ENCODE results near the gene BNIPL. TPM values are rescaled to one million over a fixed set of nuclear protein-coding genes. Genes with fewer than 3 reads are reported as not detected.

Gene BNIPL
- total and polyA plus RNA-seq, 2 of the 8 experiments (the other 6 are each of a cell fraction or from before 2014, with no cell fraction given) = 2.4 to 3.3 TPM

DNA sequence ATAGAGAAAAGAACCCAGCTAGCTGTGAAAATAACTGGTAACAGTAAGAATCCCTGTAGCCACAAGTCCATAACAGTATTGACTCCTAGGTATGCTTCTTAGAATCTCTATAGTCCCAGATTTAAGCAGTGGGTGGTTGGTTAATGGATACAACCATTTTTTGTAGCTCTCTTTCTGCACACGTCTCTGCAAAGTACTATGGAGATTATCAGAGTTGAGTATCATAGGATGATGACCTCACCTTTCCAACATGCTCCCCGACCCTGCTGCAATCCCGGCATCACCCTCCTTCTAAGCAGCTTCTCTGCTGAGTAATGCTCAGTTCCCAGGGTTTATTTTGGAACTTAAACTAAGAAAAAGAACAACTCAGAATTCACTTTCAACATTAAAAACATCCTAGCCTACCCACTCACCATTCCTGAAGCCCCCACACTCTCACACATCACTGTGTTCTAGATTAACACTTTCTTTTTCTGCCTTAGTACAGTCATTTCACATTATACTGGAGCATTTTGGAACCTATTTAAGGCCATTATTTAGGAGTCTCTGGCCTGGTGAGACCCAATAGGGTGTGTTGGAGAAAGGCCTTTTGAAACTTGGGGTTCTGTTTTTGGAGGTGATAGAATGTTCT, 26.5 kb downstream of the BNIPL start:
- Histone ChIP-seq H2BK12ac (ENCODE audit: low read depth, low read length) (no peak overlapping the region), H3K9me3 (ENCODE audit: insufficient read depth in 2 of 2, low read depth in 1 of 2, low read length in 1 of 2) (no peaks in the 10 kb centered on the region), H3K4ac (replicated peaks; ENCODE audit: insufficient read length, low read depth, low read length) (no peak overlapping the region), H3K18ac (ENCODE audit: extremely low read depth, low read length) (no peak overlapping the region), H3K4me2 (ENCODE audit: insufficient read depth in 1 of 2, low read depth in 2 of 2, low read length in 2 of 2) (no peak overlapping the region), H3K23ac (ENCODE audit: insufficient read length) (no peak overlapping the region), H2AK5ac (ENCODE audit: low read depth, low read length) (no peak overlapping the region), H3K14ac (ENCODE audit: insufficient read length) (no peak overlapping the region), H4K20me1 (replicated peaks in 1 of 2; ENCODE audit: control insufficient read depth in 1 of 2, insufficient read depth in 2 of 2, low read length in 2 of 2) (peaks cover 0 to 4% of the 10 kb centered on the region in 2 experiments), H2BK5ac (ENCODE audit: low read depth, low read length) (no peak overlapping the region), H3K79me1 (ENCODE audit: low read depth, low read length) (peaks cover 1% of the 10 kb centered on the region), H3K4me3 (ENCODE audit: extremely low read depth in 1 of 4, insufficient read depth in 2 of 4, low read depth in 3 of 4, low read length in 4 of 4) (no peak overlapping the region), H3K4me1 (replicated peaks in 1 of 4; ENCODE audit: control insufficient read depth in 3 of 4, insufficient read depth in 4 of 4, low read length in 3 of 4) (peaks cover 2 to 11% (median 5%) of the 10 kb centered on the region in 4 experiments; a peak in 6 of 7 replicates), H2BK120ac (replicated peaks; ENCODE audit: low read depth, low read length) (no peak overlapping the region), H3K27ac (ENCODE audit: low read depth, low read length) (no peak overlapping the region), H3K9ac (replicated peaks in 1 of 4; ENCODE audit: extremely low read depth in 1 of 4, low read depth in 3 of 4, low read length in 3 of 4) (no peak overlapping the region), H4K91ac (replicated peaks; ENCODE audit: insufficient read length, low read length) (no peak overlapping the region), H2BK20ac (ENCODE audit: low read length) (no peak overlapping the region), H3K79me2 (ENCODE audit: control insufficient read depth in 1 of 2, insufficient read depth in 2 of 2, low read length in 2 of 2) (peaks cover 5 to 66% of the 10 kb centered on the region in 2 experiments), H4K5ac (ENCODE audit: insufficient read length, low read depth, low read length) (no peak overlapping the region), H2AFZ (ENCODE audit: low read length) (no peak overlapping the region), H3K36me3 (ENCODE audit: control insufficient read depth in 2 of 4, insufficient read depth in 4 of 4, low read length in 3 of 4) (peaks cover 0 to 8% (median 0%) of the 10 kb centered on the region in 4 experiments; a peak in 4 of 8 replicates), H4K8ac (ENCODE audit: extremely low read depth, insufficient read depth, low read length) (no peak overlapping the region), H3K27me3 (replicated peaks in 1 of 4; ENCODE audit: control insufficient read depth in 3 of 4, extremely low read depth in 1 of 4, insufficient read depth in 3 of 4, low read length in 3 of 4) (no peaks in the 10 kb centered on the region), H3K56ac (replicated peaks; ENCODE audit: insufficient read length, low read depth, low read length) (no peak overlapping the region), H3K23me2 (ENCODE audit: low read depth, low read length) (peaks cover 13% of the 10 kb centered on the region; the same call in 1 of the 2 replicates), H2BK15ac (ENCODE audit: low read length) (no peak overlapping the region)
- POLR2A ChIA-PET (ENCODE audit: partially characterized antibody) = interaction anchor here (5.8 to 9.1 kb wide), 2 partner anchors 8 to 15 kb away, joined by 47 to 107 read pairs; partner anchors contain the start of genes C1orf56 and GABPB2
- WGBS, 2 experiments (ENCODE audit: extremely low coverage in 1 of 2, insufficient coverage in 1 of 2, insufficient read length in 1 of 2, insufficient replicate concordance in 2 of 2, low coverage in 1 of 2, low lambda C conversion rate in 2 of 2, missing lambda C conversion rate in 1 of 2) = 94% methylated on average over 3 of the region's 3 CpGs; no CpG with 5 or more reads in 1 of the 2 experiments
- CTCF ChIA-PET (ENCODE audit: partially characterized antibody) = interaction anchor here (0.6 to 7.3 kb wide), 8 partner anchors 9 to 93 kb away, joined by 3 to 95 read pairs (median 6); partner anchors contain the start of genes C1orf56, GABPB2 and TNFAIP8L2
- FAIRE-seq (no peak), DNase-seq (ENCODE audit: low read depth in 1 of 2, low spot score in 2 of 2) (no peak)
- TF ChIP-seq JUN (IDR thresholded peaks at IDR 0.05; ENCODE audit: low read depth, low read length) = no peak
- TF ChIP-seq, protein P1, sequence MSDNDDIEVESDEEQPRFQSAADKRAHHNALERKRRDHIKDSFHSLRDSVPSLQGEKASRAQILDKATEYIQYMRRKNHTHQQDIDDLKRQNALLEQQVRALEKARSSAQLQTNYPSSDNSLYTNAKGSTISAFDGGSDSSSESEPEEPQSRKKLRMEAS (IDR thresholded peaks at IDR 0.05) = no peak
- TF ChIP-seq SIX5 (IDR thresholded peaks at IDR 0.05; ENCODE audit: low read depth, low read length) = no peak
- no peak for TF ChIP-seq SUZ12 (IDR thresholded peaks at IDR 0.05; ENCODE audit: low read length)
- TF ChIP-seq MAFK (IDR thresholded peaks at IDR 0.05; ENCODE audit: low read depth, low read length) = no peak

Data from H1 (cell line).